Measurements from ENCODE around the gene ADGRD2. TPM values are rescaled to one million over a fixed set of nuclear protein-coding genes. Genes with fewer than 3 reads are reported as not detected.

ADGRD2 gene
- total and polyA plus RNA-seq, 2 of the 13 experiments (the other 11 are each of a cell fraction or from before 2014, with no cell fraction given) = not detected

DNA sequence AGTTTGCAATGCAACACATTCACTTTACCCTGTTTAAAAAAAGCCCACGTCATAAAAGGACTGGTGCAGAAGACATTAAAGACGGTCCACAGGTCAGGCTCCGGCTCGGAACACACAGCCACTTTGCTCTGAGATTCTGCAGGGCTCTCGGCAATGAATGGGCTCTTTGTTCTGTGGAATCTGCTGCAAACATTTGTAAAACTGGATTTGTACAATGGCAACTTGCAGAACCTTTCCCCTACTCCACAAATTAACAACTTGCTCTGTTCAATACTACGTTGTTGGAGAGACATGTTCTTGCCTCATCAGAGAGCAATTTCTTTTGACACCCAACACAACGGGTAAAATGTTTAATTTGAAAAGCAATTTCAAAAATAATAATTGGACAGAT lies 70.0 kb downstream of the ADGRD2 start (continued):
- TF ChIP-seq, protein P1, sequence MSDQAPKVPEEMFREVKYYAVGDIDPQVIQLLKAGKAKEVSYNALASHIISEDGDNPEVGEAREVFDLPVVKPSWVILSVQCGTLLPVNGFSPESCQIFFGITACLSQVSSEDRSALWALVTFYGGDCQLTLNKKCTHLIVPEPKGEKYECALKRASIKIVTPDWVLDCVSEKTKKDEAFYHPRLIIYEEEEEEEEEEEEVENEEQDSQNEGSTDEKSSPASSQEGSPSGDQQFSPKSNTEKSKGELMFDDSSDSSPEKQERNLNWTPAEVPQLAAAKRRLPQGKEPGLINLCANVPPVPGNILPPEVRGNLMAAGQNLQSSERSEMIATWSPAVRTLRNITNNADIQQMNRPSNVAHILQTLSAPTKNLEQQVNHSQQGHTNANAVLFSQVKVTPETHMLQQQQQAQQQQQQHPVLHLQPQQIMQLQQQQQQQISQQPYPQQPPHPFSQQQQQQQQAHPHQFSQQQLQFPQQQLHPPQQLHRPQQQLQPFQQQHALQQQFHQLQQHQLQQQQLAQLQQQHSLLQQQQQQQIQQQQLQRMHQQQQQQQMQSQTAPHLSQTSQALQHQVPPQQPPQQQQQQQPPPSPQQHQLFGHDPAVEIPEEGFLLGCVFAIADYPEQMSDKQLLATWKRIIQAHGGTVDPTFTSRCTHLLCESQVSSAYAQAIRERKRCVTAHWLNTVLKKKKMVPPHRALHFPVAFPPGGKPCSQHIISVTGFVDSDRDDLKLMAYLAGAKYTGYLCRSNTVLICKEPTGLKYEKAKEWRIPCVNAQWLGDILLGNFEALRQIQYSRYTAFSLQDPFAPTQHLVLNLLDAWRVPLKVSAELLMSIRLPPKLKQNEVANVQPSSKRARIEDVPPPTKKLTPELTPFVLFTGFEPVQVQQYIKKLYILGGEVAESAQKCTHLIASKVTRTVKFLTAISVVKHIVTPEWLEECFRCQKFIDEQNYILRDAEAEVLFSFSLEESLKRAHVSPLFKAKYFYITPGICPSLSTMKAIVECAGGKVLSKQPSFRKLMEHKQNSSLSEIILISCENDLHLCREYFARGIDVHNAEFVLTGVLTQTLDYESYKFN (CRISPR knock-in tag; conservative IDR thresholded peaks at IDR 0.05) = peak; percentile 90
- TF ChIP-seq ZNF441 (CRISPR knock-in tag; IDR thresholded peaks at IDR 0.05; ENCODE audit: borderline replicate concordance) (0 out of 2 replicates have a peak, but pooled peaks have one; percentile 12), BCL6 (CRISPR knock-in tag; IDR thresholded peaks at IDR 0.05) (0 out of 2 replicates have a peak, but pooled peaks have one; percentile 34), TCF7 (IDR thresholded peaks at IDR 0.05; ENCODE audit: low read depth) (0 out of 2 replicates have a peak, but pooled peaks have one; percentile 35), ZMYM4 (CRISPR knock-in tag; IDR thresholded peaks at IDR 0.05) (peak; percentile 34; the same call in 1 of the 2 replicates), ZSCAN9 (CRISPR knock-in tag; IDR thresholded peaks at IDR 0.05; ENCODE audit: borderline replicate concordance) (0 out of 2 replicates have a peak, but pooled peaks have one; percentile 23), MIER3 (CRISPR knock-in tag; IDR thresholded peaks at IDR 0.05; ENCODE audit: borderline replicate concordance) (peak; percentile 43; the same call in 1 of the 2 replicates), EP300 (IDR thresholded peaks at IDR 0.05; ENCODE audit: low read depth in 2 of 2, low read length in 2 of 2) (peak; percentile 36 to 60; a peak in 2 of 4 replicates), EP300 (CRISPR knock-in tag; IDR thresholded peaks at IDR 0.05; ENCODE audit: borderline replicate concordance) (no peak; the same call in 1 of the 2 replicates), HCFC1 (IDR thresholded peaks at IDR 0.05; ENCODE audit: low read depth, low read length) (no peak), TARDBP (CRISPR knock-in tag; IDR thresholded peaks at IDR 0.05) (peak; percentile 76), SOX13 (IDR thresholded peaks at IDR 0.05) (no peak), SOX13 (CRISPR knock-in tag; conservative IDR thresholded peaks at IDR 0.05 in 1 of 2, IDR thresholded peaks at IDR 0.05 in 1 of 2) (peak in 1 of 2 experiments; percentile 72; a peak in 2 of 4 replicates), ZNF207 (IDR thresholded peaks at IDR 0.05; ENCODE audit: borderline replicate concordance) (no peak), SAP130 (CRISPR knock-in tag; IDR thresholded peaks at IDR 0.05; ENCODE audit: low read depth) (peak; percentile 58), ZNF569 (CRISPR knock-in tag; IDR thresholded peaks at IDR 0.05; ENCODE audit: borderline replicate concordance) (no peak)
- TF ChIP-seq, protein P2, sequence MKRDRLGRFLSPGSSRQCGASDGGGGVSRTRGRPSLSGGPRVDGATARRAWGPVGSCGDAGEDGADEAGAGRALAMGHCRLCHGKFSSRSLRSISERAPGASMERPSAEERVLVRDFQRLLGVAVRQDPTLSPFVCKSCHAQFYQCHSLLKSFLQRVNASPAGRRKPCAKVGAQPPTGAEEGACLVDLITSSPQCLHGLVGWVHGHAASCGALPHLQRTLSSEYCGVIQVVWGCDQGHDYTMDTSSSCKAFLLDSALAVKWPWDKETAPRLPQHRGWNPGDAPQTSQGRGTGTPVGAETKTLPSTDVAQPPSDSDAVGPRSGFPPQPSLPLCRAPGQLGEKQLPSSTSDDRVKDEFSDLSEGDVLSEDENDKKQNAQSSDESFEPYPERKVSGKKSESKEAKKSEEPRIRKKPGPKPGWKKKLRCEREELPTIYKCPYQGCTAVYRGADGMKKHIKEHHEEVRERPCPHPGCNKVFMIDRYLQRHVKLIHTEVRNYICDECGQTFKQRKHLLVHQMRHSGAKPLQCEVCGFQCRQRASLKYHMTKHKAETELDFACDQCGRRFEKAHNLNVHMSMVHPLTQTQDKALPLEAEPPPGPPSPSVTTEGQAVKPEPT (CRISPR knock-in tag; IDR thresholded peaks at IDR 0.05; ENCODE audit: low read depth) = no peak
- TF ChIP-seq, protein P3, sequence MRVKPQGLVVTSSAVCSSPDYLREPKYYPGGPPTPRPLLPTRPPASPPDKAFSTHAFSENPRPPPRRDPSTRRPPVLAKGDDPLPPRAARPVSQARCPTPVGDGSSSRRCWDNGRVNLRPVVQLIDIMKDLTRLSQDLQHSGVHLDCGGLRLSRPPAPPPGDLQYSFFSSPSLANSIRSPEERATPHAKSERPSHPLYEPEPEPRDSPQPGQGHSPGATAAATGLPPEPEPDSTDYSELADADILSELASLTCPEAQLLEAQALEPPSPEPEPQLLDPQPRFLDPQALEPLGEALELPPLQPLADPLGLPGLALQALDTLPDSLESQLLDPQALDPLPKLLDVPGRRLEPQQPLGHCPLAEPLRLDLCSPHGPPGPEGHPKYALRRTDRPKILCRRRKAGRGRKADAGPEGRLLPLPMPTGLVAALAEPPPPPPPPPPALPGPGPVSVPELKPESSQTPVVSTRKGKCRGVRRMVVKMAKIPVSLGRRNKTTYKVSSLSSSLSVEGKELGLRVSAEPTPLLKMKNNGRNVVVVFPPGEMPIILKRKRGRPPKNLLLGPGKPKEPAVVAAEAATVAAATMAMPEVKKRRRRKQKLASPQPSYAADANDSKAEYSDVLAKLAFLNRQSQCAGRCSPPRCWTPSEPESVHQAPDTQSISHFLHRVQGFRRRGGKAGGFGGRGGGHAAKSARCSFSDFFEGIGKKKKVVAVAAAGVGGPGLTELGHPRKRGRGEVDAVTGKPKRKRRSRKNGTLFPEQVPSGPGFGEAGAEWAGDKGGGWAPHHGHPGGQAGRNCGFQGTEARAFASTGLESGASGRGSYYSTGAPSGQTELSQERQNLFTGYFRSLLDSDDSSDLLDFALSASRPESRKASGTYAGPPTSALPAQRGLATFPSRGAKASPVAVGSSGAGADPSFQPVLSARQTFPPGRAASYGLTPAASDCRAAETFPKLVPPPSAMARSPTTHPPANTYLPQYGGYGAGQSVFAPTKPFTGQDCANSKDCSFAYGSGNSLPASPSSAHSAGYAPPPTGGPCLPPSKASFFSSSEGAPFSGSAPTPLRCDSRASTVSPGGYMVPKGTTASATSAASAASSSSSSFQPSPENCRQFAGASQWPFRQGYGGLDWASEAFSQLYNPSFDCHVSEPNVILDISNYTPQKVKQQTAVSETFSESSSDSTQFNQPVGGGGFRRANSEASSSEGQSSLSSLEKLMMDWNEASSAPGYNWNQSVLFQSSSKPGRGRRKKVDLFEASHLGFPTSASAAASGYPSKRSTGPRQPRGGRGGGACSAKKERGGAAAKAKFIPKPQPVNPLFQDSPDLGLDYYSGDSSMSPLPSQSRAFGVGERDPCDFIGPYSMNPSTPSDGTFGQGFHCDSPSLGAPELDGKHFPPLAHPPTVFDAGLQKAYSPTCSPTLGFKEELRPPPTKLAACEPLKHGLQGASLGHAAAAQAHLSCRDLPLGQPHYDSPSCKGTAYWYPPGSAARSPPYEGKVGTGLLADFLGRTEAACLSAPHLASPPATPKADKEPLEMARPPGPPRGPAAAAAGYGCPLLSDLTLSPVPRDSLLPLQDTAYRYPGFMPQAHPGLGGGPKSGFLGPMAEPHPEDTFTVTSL (CRISPR knock-in tag; IDR thresholded peaks at IDR 0.05; ENCODE audit: borderline replicate concordance) = peak; percentile 69; the same call in 1 of the 2 replicates
- TF ChIP-seq, protein P4, sequence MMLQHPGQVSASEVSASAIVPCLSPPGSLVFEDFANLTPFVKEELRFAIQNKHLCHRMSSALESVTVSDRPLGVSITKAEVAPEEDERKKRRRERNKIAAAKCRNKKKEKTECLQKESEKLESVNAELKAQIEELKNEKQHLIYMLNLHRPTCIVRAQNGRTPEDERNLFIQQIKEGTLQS (CRISPR knock-in tag; IDR thresholded peaks at IDR 0.05) = 0 out of 2 replicates have a peak, but pooled peaks have one; percentile 23

All from HepG2 (cell line).